GM23248 (cell line): ENCODE results near the gene MMEL1. TPM values are rescaled to one million over a fixed set of nuclear protein-coding genes. Genes with fewer than 3 reads are reported as not detected.
A peak's percentile ranks its signal among the peaks of the same experiment; 100 is the strongest.
"Not testable (repeated sequence)": the region's sequence is repeated elsewhere in the genome, so short reads cannot be mapped to it uniquely, and the experiment has no call there.

Source experiments
- DNase-seq: peaks from one replicate; pipeline ENCODE4 v3.0.0-alpha.2; 2015
- H2AFZ ChIP-seq: fragments of 200-600 bp; sonication (generic); 2 replicates; pipeline ENCODE4 v1.6.1; 2016; ENCODE audit warnings: antibody characterized with exemption
- H3F3A ChIP-seq: fragments of 200-600 bp; sonication (generic); 2 replicates; pipeline ENCODE4 v1.6.1; 2016; ENCODE audit warnings: mild to moderate bottlenecking, antibody characterized with exemption, mixed run types; ENCODE audit not compliant: insufficient read depth
- H3K27ac ChIP-seq: fragments of 200-600 bp; sonication (generic); 2 replicates; pipeline ENCODE4 v1.5.1; 2016; ENCODE audit warnings: mild to moderate bottlenecking
- H3K27me3 ChIP-seq: fragments of 200-600 bp; sonication (generic); replicated peaks from 2 replicates; pipeline ENCODE4 v1.6.1; 2016; ENCODE audit warnings: mild to moderate bottlenecking; ENCODE audit not compliant: insufficient read depth
- H3K36me3 ChIP-seq: fragments of 200-600 bp; sonication (generic); 2 replicates; pipeline ENCODE4 v1.6.1; 2016; ENCODE audit warnings: low read depth, mild to moderate bottlenecking
- H3K4me1 ChIP-seq: fragments of 200-600 bp; sonication (generic); 2 replicates; pipeline ENCODE4 v1.6.1; 2016; ENCODE audit warnings: mild to moderate bottlenecking; ENCODE audit not compliant: insufficient read depth
- H3K4me2 ChIP-seq: fragments of 200-600 bp; sonication (generic); one replicate; pipeline ENCODE4 v1.6.1; 2016; ENCODE audit warnings: mild to moderate bottlenecking; ENCODE audit not compliant: unreplicated experiment
- H3K4me3 ChIP-seq: fragments of 200-600 bp; sonication (generic); 2 replicates; pipeline ENCODE4 v1.5.1; 2016; ENCODE audit warnings: mild to moderate bottlenecking
- H3K79me2 ChIP-seq: fragments of 200-600 bp; sonication (generic); 2 replicates; pipeline ENCODE4 v1.6.1; 2016; ENCODE audit warnings: mild to moderate bottlenecking; ENCODE audit not compliant: insufficient read depth
- H3K9ac ChIP-seq: fragments of 200-600 bp; sonication (generic); 2 replicates; pipeline ENCODE4 v1.6.1; 2016; ENCODE audit warnings: mild to moderate bottlenecking
- H3K9me2 ChIP-seq: fragments of 200-600 bp; sonication (generic); 2 replicates; pipeline ENCODE4 v1.6.1; 2016; ENCODE audit warnings: mixed run types, mild to moderate bottlenecking, moderate library complexity; ENCODE audit not compliant: insufficient read depth
- H3K9me3 ChIP-seq: fragments of 200-600 bp; sonication (generic); one replicate; pipeline ENCODE4 v1.6.1; 2017; ENCODE audit warnings: low read depth
- H4K20me1 ChIP-seq: fragments of 200-600 bp; sonication (generic); 2 replicates; pipeline ENCODE4 v1.6.0; 2016; ENCODE audit not compliant: insufficient read depth
- EZH2 ChIP-seq: fragments of 200-600 bp; sonication (generic); IDR thresholded peaks from 2 replicates; pipeline ENCODE4 v1.6.1; 2018; ENCODE audit warnings: antibody characterized with exemption, mild to moderate bottlenecking; ENCODE audit not compliant: insufficient read depth, poor library complexity, severe bottlenecking
- EZH2phosphoT487 ChIP-seq: fragments of 200-600 bp; sonication (generic); IDR thresholded peaks from 2 replicates; pipeline ENCODE4 v1.6.1; 2018; ENCODE audit warnings: antibody characterized with exemption, moderate library complexity, mild to moderate bottlenecking, low read depth; ENCODE audit not compliant: insufficient read depth
- WGBS, 2 experiments: methylation state at CpG; one replicate each; pipeline ENCODE4 v1.1.6; 2015 to 2017; ENCODE audit warnings: low lambda C conversion rate in 2 of 2, low coverage in 1 of 2; ENCODE audit errors: missing lambda C conversion rate in 2 of 2; 5-methylcytosine and 5-hydroxymethylcytosine counted together
- in situ Hi-C: fragments of 300-500 bp; cut with MboI; formaldehyde crosslinking; loops from 2 replicates; pipeline ENCODE4 v1.15.0; 2020
- polyA plus RNA-seq: library from polyadenylated mRNA; unstranded; fragments of >200 nt; fragmentation: Nextera tagmentation; extraction: Ambion mirVana; gene quantifications from 2 replicates; pipeline ENCODE4 v1.2.1, GENCODE V29; 2016
- total RNA-seq: library from RNA; depleted of rRNA; stranded (reverse); fragments of >200 nt; shearing (Covaris generic); gene quantifications from 2 replicates; pipeline ENCODE4 v1.2.3, GENCODE V29; 2014

The MMEL1 gene
- total and polyA plus RNA-seq, 2 experiments from 2014 or later: not detected

- H3K4me2 ChIP-seq: no peak overlapping the region
- H3K9ac ChIP-seq: no peak overlapping the region
- no peak overlapping the region for H2AFZ ChIP-seq
- no peak overlapping the region for H3K27ac ChIP-seq
- TF ChIP-seq EZH2phosphoT487 (no peak), EZH2 (peak; percentile 52)
- no peaks in the 10 kb centered on the region for H3K4me1 ChIP-seq
- no peaks in the 10 kb centered on the region for H3K9me3 ChIP-seq
- no peaks in the 10 kb centered on the region for H3K9me2 ChIP-seq
- H3K79me2 ChIP-seq: no peaks in the 10 kb centered on the region
- H3K36me3 ChIP-seq: no peaks in the 10 kb centered on the region
- no peak overlapping the region for H3K4me3 ChIP-seq
- H3F3A ChIP-seq: no peaks in the 10 kb centered on the region
- WGBS, 2 experiments: 2% methylated on average over 26 to 32 of the region's 64 CpGs
- in situ Hi-C loops: no loop called here
- H4K20me1 ChIP-seq: no peaks in the 10 kb centered on the region
- peaks cover 23% of the 10 kb centered on the region for H3K27me3 ChIP-seq
- no peak for DNase-seq
Observed at GRCh38 chr1:2628933-2629626, 3.7 kb downstream of the MMEL1 start.

DNA sequence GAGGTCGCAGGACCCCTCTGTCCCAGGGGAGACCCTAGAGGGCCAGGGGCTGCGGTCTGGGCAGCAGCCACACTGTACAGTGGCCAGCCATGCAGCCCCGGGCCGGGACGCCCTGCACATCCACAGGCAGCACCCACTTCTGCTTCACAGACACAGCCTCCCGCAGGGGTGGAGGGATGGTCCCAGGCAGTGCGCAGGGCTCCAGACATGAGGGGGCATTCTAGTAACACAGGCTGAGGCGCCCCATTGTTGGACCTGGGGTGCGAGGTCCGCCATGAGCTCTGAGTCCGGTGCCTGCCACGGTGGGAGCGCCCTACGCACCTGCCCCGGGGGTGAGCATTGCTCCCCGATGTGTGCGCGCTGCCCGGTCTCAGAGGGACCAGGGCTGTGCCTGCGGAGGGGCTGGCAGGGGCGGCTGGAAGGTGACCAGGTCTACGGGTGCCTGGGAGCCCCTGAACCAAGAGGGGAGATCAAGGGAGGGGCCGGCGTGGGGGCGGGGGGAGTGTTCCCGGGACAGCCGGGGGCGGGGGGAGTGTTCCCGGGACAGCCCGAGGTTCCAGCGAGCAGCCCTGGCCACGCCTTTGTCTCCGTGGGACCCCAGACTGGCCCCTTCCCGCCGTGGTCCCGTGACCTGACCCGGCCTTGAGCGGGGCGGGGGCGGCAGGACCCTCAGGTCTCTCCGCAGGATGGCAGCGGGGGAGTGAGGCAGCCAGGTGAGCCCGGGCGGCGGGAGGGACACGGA lies 4.5 kb downstream of the MMEL1 start:
- Histone ChIP-seq H3K79me2 (no peaks in the 10 kb centered on the region), H3K4me1 (no peaks in the 10 kb centered on the region), H2AFZ (no peak overlapping the region), H3K4me3 (no peak overlapping the region), H3K9ac (no peak overlapping the region), H4K20me1 (no peaks in the 10 kb centered on the region), H3F3A (no peaks in the 10 kb centered on the region), H3K27me3 (peaks cover 17% of the 10 kb centered on the region), H3K4me2 (no peak overlapping the region), H3K36me3 (no peaks in the 10 kb centered on the region), H3K9me3 (no peaks in the 10 kb centered on the region), H3K9me2 (no peaks in the 10 kb centered on the region), H3K27ac (no peak overlapping the region)
- TF ChIP-seq EZH2phosphoT487 (no peak), EZH2 (no peak)
- in situ Hi-C loops: no loop called here
- 5 to 6% methylated on average over 21 to 36 of the region's 46 CpGs for WGBS, 2 experiments
- DNase-seq: no peak

DNA sequence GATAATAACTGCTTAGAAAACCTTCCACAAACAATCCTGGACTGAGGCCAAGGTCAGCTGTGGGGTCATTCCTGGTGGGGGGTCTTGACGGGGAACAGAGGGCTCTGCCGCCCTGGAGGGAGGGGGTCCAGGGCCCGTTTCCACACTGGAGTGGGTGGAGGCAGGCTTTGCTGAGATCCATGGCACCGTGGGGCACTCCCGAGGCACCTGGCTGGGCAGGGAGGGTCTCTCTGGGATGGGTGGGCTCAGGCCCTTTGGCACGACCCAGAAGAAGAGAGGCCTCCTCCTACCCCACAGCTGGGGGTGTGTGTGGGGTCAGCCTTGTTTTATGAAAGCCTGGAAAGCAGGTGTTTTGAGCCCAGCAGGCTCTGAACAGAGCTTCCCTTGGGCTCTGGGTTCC lies 5.1 kb downstream of the MMEL1 start:
- no peaks in the 10 kb centered on the region for H3K9me2 ChIP-seq
- H3K4me1 ChIP-seq: no peaks in the 10 kb centered on the region
- no peaks in the 10 kb centered on the region for H3F3A ChIP-seq
- TF ChIP-seq EZH2 (no peak), EZH2phosphoT487 (no peak)
- H3K79me2 ChIP-seq: no peaks in the 10 kb centered on the region
- no peaks in the 10 kb centered on the region for H3K36me3 ChIP-seq
- H2AFZ ChIP-seq: no peak overlapping the region
- H3K4me3 ChIP-seq: no peak overlapping the region
- no peak for DNase-seq
- no peak overlapping the region for H3K27ac ChIP-seq
- in situ Hi-C loops: no loop called here
- H3K27me3 ChIP-seq: peaks cover 17% of the 10 kb centered on the region
- no peaks in the 10 kb centered on the region for H4K20me1 ChIP-seq
- H3K9me3 ChIP-seq: no peaks in the 10 kb centered on the region
- H3K9ac ChIP-seq: no peak overlapping the region
- 0 to 3% methylated on average over 6 of the region's 6 CpGs for WGBS, 2 experiments
- H3K4me2 ChIP-seq: no peak overlapping the region

- H3K27ac ChIP-seq, H3K9ac ChIP-seq, H3K9me3 ChIP-seq, H3K4me2 ChIP-seq, H3K36me3 ChIP-seq, in situ Hi-C loops, H3F3A ChIP-seq, H3K9me2 ChIP-seq, H3K79me2 ChIP-seq, DNase-seq, H4K20me1 ChIP-seq, H3K4me3 ChIP-seq, H3K4me1 ChIP-seq, H2AFZ ChIP-seq: not testable (repeated sequence)
- peaks cover 17% of the 10 kb centered on the region for H3K27me3 ChIP-seq
- WGBS, 2 experiments: 33 to 36% methylated on average over 7 of the region's 7 CpGs
Observed at GRCh38 chr1:2625748-2626147, 7.1 kb downstream of the MMEL1 start.

GRCh38 chr1:2625311-2625710 lies 7.5 kb downstream of the MMEL1 start:
- H3K9me3 ChIP-seq: no peaks in the 10 kb centered on the region
- no peak overlapping the region for H3K9ac ChIP-seq
- no peaks in the 10 kb centered on the region for H3K79me2 ChIP-seq
- no peaks in the 10 kb centered on the region for H3K36me3 ChIP-seq
- in situ Hi-C loops: no loop called here
- H2AFZ ChIP-seq: no peak overlapping the region
- H3K4me1 ChIP-seq: no peaks in the 10 kb centered on the region
- H4K20me1 ChIP-seq: no peaks in the 10 kb centered on the region
- no peak for DNase-seq
- H3K4me2 ChIP-seq: no peak overlapping the region
- no peak overlapping the region for H3K27ac ChIP-seq
- 28 to 29% methylated on average over 10 of the region's 10 CpGs for WGBS, 2 experiments
- TF ChIP-seq EZH2: no peak
- H3K9me2 ChIP-seq: no peaks in the 10 kb centered on the region
- no peaks in the 10 kb centered on the region for H3F3A ChIP-seq
- no peak overlapping the region for H3K4me3 ChIP-seq
- peaks cover 17% of the 10 kb centered on the region for H3K27me3 ChIP-seq
